ENCODE measurements around the gene MLX.
A peak's percentile ranks its signal among the peaks of the same experiment; 100 is the strongest.
"Not testable (repeated sequence)": the region's sequence is repeated elsewhere in the genome, so short reads cannot be mapped to it uniquely, and the experiment has no call there.

MLX gene

GRCh38 chr17:42581744-42582270, 14.9 kb downstream of the MLX start:
- no peak for DNase-seq

GRCh38 chr17:42584880-42585279, 18.0 kb downstream of the MLX start:
- no peak for DNase-seq

- DNase-seq, result no peak
Measured at GRCh38 chr17:42585353-42585752, 18.5 kb downstream of the MLX start.

- DNase-seq, result no peak
Measured at GRCh38 chr17:42586514-42587230, 19.8 kb downstream of the MLX start.

GRCh38 chr17:42590886-42591285, 24.0 kb downstream of the MLX start:
- no peak for DNase-seq

- no peak for DNase-seq
Measured at GRCh38 chr17:42591411-42591810, 24.5 kb downstream of the MLX start.

GRCh38 chr17:42596386-42596785, 29.5 kb downstream of the MLX start:
- no peak for DNase-seq

GRCh38 chr17:42598905-42599304, 32.0 kb downstream of the MLX start:
- DNase-seq, result no peak

GRCh38 chr17:42603318-42603717, 36.4 kb downstream of the MLX start:
- DNase-seq, result no peak

GRCh38 chr17:42607769-42608168, 40.9 kb downstream of the MLX start:
- no peak for DNase-seq

GRCh38 chr17:42608305-42609181, 41.6 kb downstream of the MLX start:
- DNase-seq, result no peak

- peak; percentile 99 for DNase-seq
Measured at GRCh38 chr17:42609182-42609813, 42.4 kb downstream of the MLX start, which contains the start of the genes RETREG3 and TUBG1. TSS of gene RETREG3 (minus strand) at chr17:42609374. CDS start at chr17:42609324, 50 bp downstream. TSS of gene TUBG1 (plus strand) at chr17:42609683. CDS start at chr17:42609738, 55 bp downstream.

GRCh38 chr17:42609814-42610801, 43.2 kb downstream of the MLX start:
- DNase-seq, result not testable (repeated sequence)

GRCh38 chr17:42612013-42612412, 45.1 kb downstream of the MLX start:
- DNase-seq, result no peak

GRCh38 chr17:42613699-42614295, 46.9 kb downstream of the MLX start:
- no peak for DNase-seq

- DNase-seq, result no peak
Measured at GRCh38 chr17:42617956-42618431, 51.1 kb downstream of the MLX start.

GRCh38 chr17:42618442-42619150, 51.7 kb downstream of the MLX start:
- no peak for DNase-seq

GRCh38 chr17:42621987-42622386, 55.1 kb downstream of the MLX start:
- not testable (repeated sequence) for DNase-seq
